HG03108 (cell line): ENCODE measurements around the gene DLEC1.
"Not testable (repeated sequence)": the region's sequence is repeated elsewhere in the genome, so short reads cannot be mapped to it uniquely, and the experiment has no call there.

Experiments used
- ATAC-seq: cut with Tn5 transposase; IDR thresholded peaks from one replicate; pipeline ENCODE4 v1.9.1; 2021; ENCODE audit warnings: moderate library complexity; ENCODE audit not compliant: unreplicated experiment

Gene DLEC1

GRCh38 chr3:38077073-38077472 lies 38.1 kb downstream of the DLEC1 start:
- ATAC-seq: not testable (repeated sequence)

- not testable (repeated sequence) for ATAC-seq
Observed at GRCh38 chr3:38082296-38082695, 43.3 kb downstream of the DLEC1 start.

- ATAC-seq: not testable (repeated sequence)
Observed at GRCh38 chr3:38083254-38083653, 44.2 kb downstream of the DLEC1 start.

- no peak for ATAC-seq
Observed at GRCh38 chr3:38083871-38084333, 44.9 kb downstream of the DLEC1 start.

GRCh38 chr3:38084334-38085310 lies 45.6 kb downstream of the DLEC1 start:
- ATAC-seq: no peak

GRCh38 chr3:38085311-38085942 lies 46.4 kb downstream of the DLEC1 start:
- no peak for ATAC-seq

GRCh38 chr3:38085943-38086324 lies 46.9 kb downstream of the DLEC1 start:
- ATAC-seq: no peak

- no peak for ATAC-seq
Observed at GRCh38 chr3:38086496-38086895, 47.5 kb downstream of the DLEC1 start.

- not testable (repeated sequence) for ATAC-seq
Observed at GRCh38 chr3:38087278-38087677, 48.3 kb downstream of the DLEC1 start.

GRCh38 chr3:38088126-38089078 lies 49.4 kb downstream of the DLEC1 start:
- ATAC-seq: no peak

- no peak for ATAC-seq
Observed at GRCh38 chr3:38089163-38089562, 50.2 kb downstream of the DLEC1 start.

GRCh38 chr3:38090453-38090852 lies 51.4 kb downstream of the DLEC1 start:
- ATAC-seq: no peak

GRCh38 chr3:38094999-38095398 lies 56.0 kb downstream of the DLEC1 start:
- ATAC-seq: no peak

- no peak for ATAC-seq
Observed at GRCh38 chr3:38095669-38096483, 56.9 kb downstream of the DLEC1 start.

GRCh38 chr3:38097446-38098375 lies 58.7 kb downstream of the DLEC1 start:
- no peak for ATAC-seq

- no peak for ATAC-seq
Observed at GRCh38 chr3:38098376-38098723, 59.3 kb downstream of the DLEC1 start.

- ATAC-seq: no peak
Observed at GRCh38 chr3:38099518-38099917, 60.5 kb downstream of the DLEC1 start.

- ATAC-seq: no peak
Observed at GRCh38 chr3:38100498-38100897, 61.5 kb downstream of the DLEC1 start.

GRCh38 chr3:38101811-38102443 lies 62.9 kb downstream of the DLEC1 start:
- no peak for ATAC-seq
